Large intestine (tissue), 3 donors: ENCODE data around the gene SMIM27. TPM values are rescaled to one million over a fixed set of nuclear protein-coding genes. Genes with fewer than 3 reads are reported as not detected.
A peak's percentile ranks its signal among the peaks of the same experiment; 100 is the strongest.

ENCODE experiments used
- DNase-seq, 2 donors: peaks; one replicate each; pipeline versions ENCODE4 v3.0.0 to v3.0.0-alpha.2; 2013
- H3K27ac ChIP-seq: one replicate; pipeline ENCODE4 v1.5.1; 2013; ENCODE audit warnings: low read length
- H3K27me3 ChIP-seq: 2 replicates; pipeline ENCODE4 v1.6.1; 2013; ENCODE audit warnings: low read length; ENCODE audit not compliant: control insufficient read depth, insufficient read depth
- H3K36me3 ChIP-seq: 2 replicates; pipeline ENCODE4 v1.6.1; 2013; ENCODE audit warnings: low read length; ENCODE audit not compliant: control insufficient read depth, insufficient read depth
- H3K4me1 ChIP-seq: one replicate; pipeline ENCODE4 v1.6.1; 2013; ENCODE audit warnings: low read length; ENCODE audit not compliant: control insufficient read depth, insufficient read depth
- H3K4me3 ChIP-seq: one replicate; pipeline ENCODE4 v1.5.1; 2013; ENCODE audit warnings: low read length
- H3K9me3 ChIP-seq: one replicate; pipeline ENCODE4 v1.6.1; 2013; ENCODE audit warnings: mild to moderate bottlenecking, low read depth, low read length, moderate library complexity; ENCODE audit not compliant: control insufficient read depth
- WGBS: methylation state at CpG from one replicate; pipeline ENCODE4 v1.1.5; 2013; ENCODE audit warnings: low lambda C conversion rate; ENCODE audit not compliant: insufficient coverage; 5-methylcytosine and 5-hydroxymethylcytosine counted together
- polyA plus RNA-seq: library from polyadenylated mRNA; unstranded; fragments of 120-200 nt; gene quantifications from one replicate; pipeline ENCODE4 v1.2.1, GENCODE V29; 2013

Gene SMIM27
- polyA plus RNA-seq, 1 donor = 14.6 TPM

GRCh38 chr9:32574858-32575257 is 22.7 kb downstream of the SMIM27 start:
- Histone ChIP-seq H3K4me1 (peaks cover 4% of the 10 kb centered on the region), H3K9me3 (no peaks in the 10 kb centered on the region), H3K4me3 (no peak overlapping the region), H3K27me3 (peaks cover 9% of the 10 kb centered on the region), H3K27ac (no peak overlapping the region), H3K36me3 (peaks cover 2% of the 10 kb centered on the region)
- no CpG with 5 or more reads among the region's 1 CpG for WGBS
- no peak for DNase-seq

- Histone ChIP-seq H3K9me3 (no peaks in the 10 kb centered on the region), H3K27ac (no peak overlapping the region), H3K4me3 (no peak overlapping the region), H3K36me3 (no peaks in the 10 kb centered on the region), H3K27me3 (peaks cover 9% of the 10 kb centered on the region), H3K4me1 (peaks cover 4% of the 10 kb centered on the region)
- no peak for DNase-seq
- WGBS = 83% methylated on average over 1 of the region's 3 CpGs
These were observed 25.2 kb downstream of the SMIM27 start for GRCh38 chr9:32577316-32577715.

GRCh38 chr9:32578976-32579375 is 26.8 kb downstream of the SMIM27 start:
- Histone ChIP-seq H3K27ac (no peak overlapping the region), H3K27me3 (peaks cover 9% of the 10 kb centered on the region), H3K9me3 (no peaks in the 10 kb centered on the region), H3K4me3 (no peak overlapping the region), H3K36me3 (no peaks in the 10 kb centered on the region), H3K4me1 (no peaks in the 10 kb centered on the region)
- no peak for DNase-seq
- 100% methylated on average over 1 of the region's 5 CpGs for WGBS

GRCh38 chr9:32579706-32580331 is 27.7 kb downstream of the SMIM27 start:
- H3K9me3 ChIP-seq = no peaks in the 10 kb centered on the region
- peaks cover 9% of the 10 kb centered on the region for H3K27me3 ChIP-seq
- H3K4me3 ChIP-seq = no peak overlapping the region
- no peaks in the 10 kb centered on the region for H3K36me3 ChIP-seq
- 39% methylated on average over 2 of the region's 4 CpGs for WGBS
- H3K27ac ChIP-seq = no peak overlapping the region
- peak; percentile 23 to 33 for DNase-seq
- H3K4me1 ChIP-seq = no peaks in the 10 kb centered on the region

GRCh38 chr9:32580631-32581300 is 28.6 kb downstream of the SMIM27 start:
- H3K36me3 ChIP-seq = no peaks in the 10 kb centered on the region
- 10% methylated on average over 2 of the region's 3 CpGs for WGBS
- no peaks in the 10 kb centered on the region for H3K9me3 ChIP-seq
- no peaks in the 10 kb centered on the region for H3K4me1 ChIP-seq
- H3K4me3 ChIP-seq = no peak overlapping the region
- DNase-seq = no peak
- peaks cover 9% of the 10 kb centered on the region for H3K27me3 ChIP-seq
- H3K27ac ChIP-seq = no peak overlapping the region

- Histone ChIP-seq H3K4me1 (no peaks in the 10 kb centered on the region), H3K9me3 (no peaks in the 10 kb centered on the region), H3K36me3 (no peaks in the 10 kb centered on the region), H3K27me3 (peaks cover 9% of the 10 kb centered on the region), H3K4me3 (no peak overlapping the region), H3K27ac (no peak overlapping the region)
- no CpG with 5 or more reads among the region's 3 CpGs for WGBS
- DNase-seq = peak in 1 of 2 donors; percentile 40
These were observed 29.5 kb downstream of the SMIM27 start for GRCh38 chr9:32581512-32582143.

- H3K27me3 ChIP-seq = no peaks in the 10 kb centered on the region
- no peak overlapping the region for H3K4me3 ChIP-seq
- H3K36me3 ChIP-seq = no peaks in the 10 kb centered on the region
- WGBS = 64% methylated on average over 2 of the region's 2 CpGs
- DNase-seq = no peak
- H3K27ac ChIP-seq = no peak overlapping the region
- H3K4me1 ChIP-seq = no peaks in the 10 kb centered on the region
- no peaks in the 10 kb centered on the region for H3K9me3 ChIP-seq
These were observed 32.7 kb downstream of the SMIM27 start for GRCh38 chr9:32584784-32585183.

GRCh38 chr9:32587901-32588300 is 35.8 kb downstream of the SMIM27 start:
- Histone ChIP-seq H3K27ac (no peak overlapping the region), H3K9me3 (no peaks in the 10 kb centered on the region), H3K4me3 (no peak overlapping the region), H3K4me1 (no peaks in the 10 kb centered on the region), H3K36me3 (no peaks in the 10 kb centered on the region), H3K27me3 (no peaks in the 10 kb centered on the region)
- no peak for DNase-seq

GRCh38 chr9:32589083-32589723 is 37.1 kb downstream of the SMIM27 start:
- H3K4me1 ChIP-seq = no peaks in the 10 kb centered on the region
- WGBS = 40% methylated on average over 4 of the region's 6 CpGs
- no peak overlapping the region for H3K4me3 ChIP-seq
- H3K36me3 ChIP-seq = no peaks in the 10 kb centered on the region
- H3K27me3 ChIP-seq = no peaks in the 10 kb centered on the region
- H3K27ac ChIP-seq = no peak overlapping the region
- peak in 1 of 2 donors; percentile 33 for DNase-seq
- H3K9me3 ChIP-seq = no peaks in the 10 kb centered on the region

- DNase-seq = no peak
- Histone ChIP-seq H3K27me3 (no peaks in the 10 kb centered on the region), H3K36me3 (no peaks in the 10 kb centered on the region), H3K9me3 (no peaks in the 10 kb centered on the region), H3K27ac (no peak overlapping the region), H3K4me3 (no peak overlapping the region), H3K4me1 (no peaks in the 10 kb centered on the region)
- no CpG with 5 or more reads among the region's 2 CpGs for WGBS
These were observed 38.3 kb downstream of the SMIM27 start for GRCh38 chr9:32590476-32590875.
